Bronchial epithelial cell (primary cell): ENCODE results near the gene SGCD. TPM values are rescaled to one million over a fixed set of nuclear protein-coding genes. Genes with fewer than 3 reads are reported as not detected.
A peak's percentile ranks its signal among the peaks of the same experiment; 100 is the strongest.

Source experiments
- DNase-seq: peaks from one replicate; pipeline ENCODE4 v3.0.0-alpha.2; 2010; ENCODE audit warnings: low read depth
- FAIRE-seq: peaks from 2 replicates; lab custom pipeline; 2011; peaks lifted over from hg19 to GRCh38; lab: Jason Lieb, UNC
- H3K27me3 ChIP-seq: 2 replicates; pipeline ENCODE4 v1.5.1; 2011; ENCODE audit warnings: low read length; ENCODE audit not compliant: control insufficient read depth, insufficient read depth
- H3K36me3 ChIP-seq: 2 replicates; pipeline ENCODE4 v1.5.1; 2011; ENCODE audit warnings: low read length; ENCODE audit not compliant: control insufficient read depth, insufficient read depth
- H3K4me3 ChIP-seq: 2 replicates; pipeline ENCODE4 v1.5.1; 2011; ENCODE audit warnings: mild to moderate bottlenecking, low read depth, low read length, control low read depth
- CTCF ChIP-seq: IDR thresholded peaks from 2 replicates; pipeline ENCODE4 v1.5.1; 2011; ENCODE audit warnings: mild to moderate bottlenecking, moderate library complexity, low read length, control low read depth, inconsistent platforms; ENCODE audit not compliant: insufficient read depth, severe bottlenecking
- total RNA-seq: library from RNA; depleted of rRNA; stranded (reverse); fragments of >200 nt; gene quantifications from 2 replicates; pipeline ENCODE4 v1.2.1, GENCODE V29; 2014

The SGCD gene
- total RNA-seq, 1 donor from 2014 or later = under 0.01 TPM

- H3K4me3 ChIP-seq = no peak overlapping the region
- TF ChIP-seq CTCF = no peak
- H3K36me3 ChIP-seq = no peaks in the 10 kb centered on the region
- DNase-seq (no peak), FAIRE-seq (no peak)
- H3K27me3 ChIP-seq = no peaks in the 10 kb centered on the region
Observed at GRCh38 chr5:156400231-156400986, 73.4 kb downstream of the SGCD start.

DNA sequence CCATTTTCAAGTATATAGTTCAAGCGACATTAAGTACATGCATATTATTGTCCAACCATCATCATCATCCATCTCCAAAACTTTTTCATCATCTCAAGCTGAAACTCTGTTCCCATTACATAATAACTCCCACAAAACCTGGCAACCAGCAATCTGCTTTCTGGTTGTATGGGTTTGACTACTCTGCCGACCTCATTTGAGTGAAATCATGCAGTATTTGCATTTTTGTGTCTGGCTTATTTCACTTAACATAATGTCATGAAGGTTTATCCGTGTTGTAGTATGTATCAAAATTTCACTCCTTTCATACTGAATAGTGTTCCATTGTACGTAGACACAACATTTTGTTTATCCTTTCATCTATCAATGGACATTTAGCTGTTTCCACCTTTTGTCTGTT is 74.8 kb downstream of the SGCD start:
- Histone ChIP-seq H3K27me3 (no peaks in the 10 kb centered on the region), H3K4me3 (no peak overlapping the region), H3K36me3 (no peaks in the 10 kb centered on the region)
- TF ChIP-seq CTCF = no peak
- no peak for DNase-seq
- no peak for FAIRE-seq

DNA sequence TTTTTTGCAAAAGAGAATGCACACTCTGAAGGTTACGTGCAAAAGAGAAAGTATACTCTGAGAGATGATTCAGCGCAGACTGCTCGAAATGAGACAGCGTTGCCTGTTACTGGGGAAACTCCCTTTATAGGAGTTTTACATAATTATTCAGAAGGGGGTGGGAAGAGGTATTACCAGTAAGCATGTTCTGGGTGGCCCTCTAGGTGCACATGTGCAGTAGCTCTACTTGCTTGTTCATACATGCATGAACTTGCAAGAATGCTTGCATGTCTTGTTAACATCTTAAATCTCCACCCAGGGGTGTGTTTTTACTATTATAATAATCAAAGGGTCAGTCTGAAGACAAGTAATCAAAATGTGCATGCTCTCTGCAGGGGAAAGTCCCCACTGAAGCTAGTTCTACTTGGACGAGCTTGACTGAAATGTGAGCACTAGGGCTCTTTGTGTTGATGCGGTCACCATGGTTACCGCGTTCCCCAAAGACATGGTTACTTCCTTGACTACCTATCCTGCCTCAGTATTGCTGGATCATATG is 75.5 kb downstream of the SGCD start:
- H3K27me3 ChIP-seq = no peaks in the 10 kb centered on the region
- no peak for TF ChIP-seq CTCF
- no peak for FAIRE-seq
- DNase-seq = peak; percentile 64
- H3K36me3 ChIP-seq = no peaks in the 10 kb centered on the region
- no peak overlapping the region for H3K4me3 ChIP-seq

- no peak overlapping the region for H3K4me3 ChIP-seq
- no peak for DNase-seq
- H3K36me3 ChIP-seq = no peaks in the 10 kb centered on the region
- TF ChIP-seq CTCF = no peak
- H3K27me3 ChIP-seq = no peaks in the 10 kb centered on the region
- FAIRE-seq = no peak
Observed at GRCh38 chr5:156405988-156406387, 79.0 kb downstream of the SGCD start.

DNA sequence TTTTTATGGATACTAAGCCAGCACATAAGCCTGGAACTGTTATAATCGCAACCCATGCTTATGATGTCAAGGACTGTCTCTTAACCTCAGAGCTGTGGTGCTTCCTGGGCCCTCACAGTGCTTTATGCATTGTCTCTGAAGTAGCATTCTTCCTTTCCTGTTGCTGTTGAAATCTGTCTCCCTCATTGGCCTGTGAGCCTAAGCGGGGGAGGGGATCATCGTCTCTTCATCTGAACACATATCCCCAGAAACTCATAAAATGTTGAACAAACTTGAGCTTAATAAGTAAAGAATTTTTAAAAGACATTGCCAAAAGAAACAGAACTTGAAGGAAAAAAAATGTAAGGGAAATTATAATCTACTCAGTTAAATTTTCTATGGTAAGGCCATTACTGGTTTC is 80.3 kb downstream of the SGCD start:
- TF ChIP-seq CTCF = no peak
- FAIRE-seq (no peak), DNase-seq (no peak)
- Histone ChIP-seq H3K27me3 (no peaks in the 10 kb centered on the region), H3K36me3 (no peaks in the 10 kb centered on the region), H3K4me3 (no peak overlapping the region)

- TF ChIP-seq CTCF = no peak
- H3K36me3 ChIP-seq = no peaks in the 10 kb centered on the region
- no peak overlapping the region for H3K4me3 ChIP-seq
- FAIRE-seq (no peak), DNase-seq (no peak)
- H3K27me3 ChIP-seq = no peaks in the 10 kb centered on the region
Observed at GRCh38 chr5:156409834-156410233, 82.9 kb downstream of the SGCD start.
